DOHH2 (cell line): ENCODE measurements around the gene SLAMF1.

Experiments used
- H3F3A ChIP-seq: fragments of 200-600 bp; sonication (generic), shearing (Covaris generic); 2 replicates; pipeline ENCODE4 v1.6.0; 2016; ENCODE audit warnings: antibody characterized with exemption, mild to moderate bottlenecking; ENCODE audit not compliant: control insufficient read depth, insufficient read depth
- H3K27ac ChIP-seq: fragments of 200-600 bp; sonication (generic); 2 replicates; pipeline ENCODE4 v1.5.1; 2014; ENCODE audit warnings: low read depth, mild to moderate bottlenecking, low read length, moderate library complexity
- H3K27me3 ChIP-seq: fragments of 200-600 bp; sonication (generic); 2 replicates; pipeline ENCODE4 v1.6.1; 2014; ENCODE audit warnings: mild to moderate bottlenecking, low read length, mixed read lengths; ENCODE audit not compliant: control insufficient read depth
- H3K36me3 ChIP-seq: fragments of 200-600 bp; sonication (generic); 2 replicates; pipeline ENCODE4 v1.6.1; 2014; ENCODE audit warnings: mild to moderate bottlenecking, low read length, moderate library complexity, mixed read lengths; ENCODE audit not compliant: control insufficient read depth
- H3K4me1 ChIP-seq: fragments of 200-600 bp; sonication (generic); 2 replicates; pipeline ENCODE4 v1.6.1; 2014; ENCODE audit warnings: mild to moderate bottlenecking, low read length, mixed read lengths; ENCODE audit not compliant: control insufficient read depth
- H3K4me2 ChIP-seq: fragments of 200-600 bp; sonication (generic); 2 replicates; pipeline ENCODE4 v1.6.0; 2014; ENCODE audit warnings: mild to moderate bottlenecking, low read length, moderate library complexity
- H3K4me3 ChIP-seq: fragments of 200-600 bp; sonication (generic); 2 replicates; pipeline ENCODE4 v1.5.1; 2014; ENCODE audit warnings: mild to moderate bottlenecking, low read length, mixed read lengths
- H3K79me2 ChIP-seq: fragments of 200-600 bp; sonication (generic); 2 replicates; pipeline ENCODE4 v1.6.1; 2014; ENCODE audit warnings: mild to moderate bottlenecking, low read length, mixed read lengths; ENCODE audit not compliant: control insufficient read depth
- H3K9me2 ChIP-seq: fragments of 200-600 bp; sonication (generic); replicated peaks from 2 replicates; pipeline ENCODE4 v1.6.1; 2014; ENCODE audit warnings: mild to moderate bottlenecking, low read length, mixed read lengths; ENCODE audit not compliant: control insufficient read depth
- H3K9me3 ChIP-seq: fragments of 200-600 bp; sonication (generic); 2 replicates; pipeline ENCODE4 v1.6.1; 2014; ENCODE audit warnings: antibody characterized with exemption, low read length, mixed read lengths; ENCODE audit not compliant: control insufficient read depth, insufficient read depth
- H4K20me1 ChIP-seq: fragments of 200-600 bp; sonication (generic); 2 replicates; pipeline ENCODE4 v1.6.0; 2014; ENCODE audit warnings: low read depth, mild to moderate bottlenecking, antibody characterized with exemption, low read length, moderate library complexity; ENCODE audit not compliant: control insufficient read depth, insufficient read depth
- CTCF ChIP-seq: fragments of 200-600 bp; sonication (generic); IDR thresholded peaks from one replicate; pipeline ENCODE4 v1.5.1; 2014; ENCODE audit warnings: antibody characterized with exemption, mild to moderate bottlenecking, low read depth, low read length; ENCODE audit not compliant: poor library complexity, severe bottlenecking
- EZH2phosphoT487 ChIP-seq: fragments of 200-600 bp; sonication (generic); IDR thresholded peaks from 2 replicates; pipeline ENCODE4 v1.6.1; 2017; ENCODE audit warnings: borderline replicate concordance, mild to moderate bottlenecking, antibody characterized with exemption, low read length, moderate library complexity, mixed read lengths

Gene SLAMF1

GRCh38 chr1:160659566-160659965, 12.7 kb upstream of the SLAMF1 start:
- TF ChIP-seq EZH2phosphoT487 (no peak), CTCF (no peak)
- H3K4me1 ChIP-seq: peaks cover 65% of the 10 kb centered on the region
- H3K36me3 ChIP-seq: no peaks in the 10 kb centered on the region
- H3K4me2 ChIP-seq: no peak overlapping the region
- no peaks in the 10 kb centered on the region for H3K79me2 ChIP-seq
- H3K9me3 ChIP-seq: peaks cover 6% of the 10 kb centered on the region; the same call in 1 of the 2 replicates
- H3K4me3 ChIP-seq: no peak overlapping the region
- no peaks in the 10 kb centered on the region for H3K27me3 ChIP-seq
- H3K27ac ChIP-seq: no peak overlapping the region
- no peaks in the 10 kb centered on the region for H3K9me2 ChIP-seq
- H4K20me1 ChIP-seq: no peaks in the 10 kb centered on the region
- H3F3A ChIP-seq: peaks cover 12% of the 10 kb centered on the region; the same call in 1 of the 2 replicates

- H3K9me3 ChIP-seq: peaks cover 6% of the 10 kb centered on the region; the same call in 1 of the 2 replicates
- no peaks in the 10 kb centered on the region for H3K36me3 ChIP-seq
- TF ChIP-seq EZH2phosphoT487 (no peak), CTCF (no peak)
- no peaks in the 10 kb centered on the region; the same call in 1 of the 2 replicates for H3K27me3 ChIP-seq
- H3F3A ChIP-seq: peaks cover 12% of the 10 kb centered on the region; the same call in 1 of the 2 replicates
- H3K79me2 ChIP-seq: no peaks in the 10 kb centered on the region
- H4K20me1 ChIP-seq: no peaks in the 10 kb centered on the region
- no peak overlapping the region for H3K4me3 ChIP-seq
- peaks cover 66% of the 10 kb centered on the region for H3K4me1 ChIP-seq
- no peaks in the 10 kb centered on the region for H3K9me2 ChIP-seq
- no peak overlapping the region for H3K27ac ChIP-seq
- peak overlapping the region; percentile 43; the same call in 1 of the 2 replicates for H3K4me2 ChIP-seq
Observed at GRCh38 chr1:160658814-160659193, 12.0 kb upstream of the SLAMF1 start.

GRCh38 chr1:160658162-160658813, 11.4 kb upstream of the SLAMF1 start:
- peaks cover 69% of the 10 kb centered on the region for H3K4me1 ChIP-seq
- peak overlapping the region; percentile 24; the same call in 1 of the 2 replicates for H3K4me3 ChIP-seq
- H3F3A ChIP-seq: peaks cover 12% of the 10 kb centered on the region; the same call in 1 of the 2 replicates
- H3K9me3 ChIP-seq: peaks cover 6% of the 10 kb centered on the region; the same call in 1 of the 2 replicates
- H4K20me1 ChIP-seq: no peaks in the 10 kb centered on the region
- H3K27me3 ChIP-seq: no peaks in the 10 kb centered on the region; the same call in 1 of the 2 replicates
- H3K36me3 ChIP-seq: no peaks in the 10 kb centered on the region; the same call in 1 of the 2 replicates
- H3K9me2 ChIP-seq: no peaks in the 10 kb centered on the region
- no peaks in the 10 kb centered on the region for H3K79me2 ChIP-seq
- no peak overlapping the region for H3K27ac ChIP-seq
- TF ChIP-seq CTCF: no peak
- TF ChIP-seq EZH2phosphoT487: no peak
- peak overlapping the region; percentile 43 for H3K4me2 ChIP-seq
